ENCODE data around the gene AK5. TPM values are rescaled to one million over a fixed set of nuclear protein-coding genes. Genes with fewer than 3 reads are reported as not detected.
A peak's percentile ranks its signal among the peaks of the same experiment; 100 is the strongest.

Gene AK5
- total and polyA plus RNA-seq, 2 of the 4 experiments (the other 2 are of a cell fraction): 22.5 to 25.8 TPM

DNA sequence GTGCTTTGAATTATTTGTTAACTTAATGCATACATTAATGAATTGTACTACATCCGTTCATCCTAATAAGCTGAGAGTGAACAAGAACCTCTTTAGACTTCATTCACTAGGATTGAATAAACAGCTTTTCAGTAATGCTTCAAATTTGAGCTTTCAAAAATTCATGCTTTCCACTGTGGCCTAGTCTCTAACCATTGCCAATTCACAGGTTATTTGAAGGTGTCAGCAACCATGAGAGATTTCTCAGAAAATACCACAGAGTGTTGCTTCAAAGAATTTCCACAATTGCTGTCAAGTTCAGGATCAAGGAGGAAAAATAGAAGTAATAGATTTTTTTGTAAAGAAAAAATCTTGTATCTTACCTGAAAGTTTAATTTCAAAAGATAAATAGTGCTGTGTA, 72.7 kb downstream of the AK5 start:
- no peak overlapping the region for H3K18ac ChIP-seq (ENCODE audit: low read depth, low read length)
- H4K20me1 ChIP-seq (ENCODE audit: insufficient read depth, low read length): no peaks in the 10 kb centered on the region
- ATAC-seq (ENCODE audit: low read depth) (no peak), DNase-seq (no peak)
- H3K27ac ChIP-seq (ENCODE audit: insufficient read depth, low read length): no peak overlapping the region
- H3K9me3 ChIP-seq (ENCODE audit: control insufficient read depth, insufficient read depth, low read length): no peaks in the 10 kb centered on the region
- no peak overlapping the region for H3K4me3 ChIP-seq (ENCODE audit: insufficient read depth, low read depth, low read length)
- no peak overlapping the region for H3K9ac ChIP-seq (ENCODE audit: low read depth, low read length)
- no CpG with 5 or more reads among the region's 1 CpG for WGBS, 2 experiments (ENCODE audit: extremely low coverage in 2 of 2, insufficient read length in 1 of 2)
- in situ Hi-C loops (cut with MboI; ENCODE audit: low sequenced_read_pairs) (no loop called here), dilution Hi-C loops (cut with HindIII; ENCODE audit: low sequenced_read_pairs, unreplicated experiment) (no loop called here), intact Hi-C loops (cut with micrococcal nuclease) (no loop called here)
- H3K14ac ChIP-seq (replicated peaks; ENCODE audit: low read depth, low read length): 0 out of 2 replicates have a peak overlapping the region, but pooled peaks have one; percentile 20
- H2BK120ac ChIP-seq (ENCODE audit: low read depth, low read length): no peak overlapping the region
- BruUV-seq (replicated peaks): no TSS peak
- no peaks in the 10 kb centered on the region for H3K4me1 ChIP-seq (ENCODE audit: control insufficient read depth, insufficient read depth, low read length)
- no peak overlapping the region for H3K4ac ChIP-seq (ENCODE audit: low read depth, low read length)
- H3K27me3 ChIP-seq (ENCODE audit: control insufficient read depth, insufficient read depth, low read length): no peaks in the 10 kb centered on the region
- no peak overlapping the region for H2AK9ac ChIP-seq (replicated peaks; ENCODE audit: low read depth, low read length, poor library complexity)
- H3K23ac ChIP-seq (ENCODE audit: low read depth, low read length): no peak overlapping the region
- H2BK15ac ChIP-seq (ENCODE audit: low read depth, low read length): no peak overlapping the region
- peaks cover 0 to 17% of the 10 kb centered on the region in 2 experiments; a peak in 3 of 4 replicates for H3K79me1 ChIP-seq (ENCODE audit: low read depth in 1 of 2, low read length in 2 of 2)
- CTCF ChIA-PET: no interaction called here
- H4K5ac ChIP-seq (ENCODE audit: low read depth, low read length): no peak overlapping the region
- TF ChIP-seq MAFK (IDR thresholded peaks at IDR 0.05; ENCODE audit: low read depth, low read length) (no peak), CHD1 (IDR thresholded peaks at IDR 0.05; ENCODE audit: low read depth, low read length) (no peak), CTCF (conservative IDR thresholded peaks at IDR 0.05; ENCODE audit: low read depth, low read length) (no peak), SMC3 (IDR thresholded peaks at IDR 0.05; ENCODE audit: low read depth, low read length) (no peak), FOS (IDR thresholded peaks at IDR 0.05; ENCODE audit: low read depth, low read length) (no peak), USF2 (IDR thresholded peaks at IDR 0.05; ENCODE audit: low read depth, low read length) (no peak), MAZ (IDR thresholded peaks at IDR 0.05; ENCODE audit: borderline replicate concordance, low read depth, low read length) (no peak), MXI1 (IDR thresholded peaks at IDR 0.05; ENCODE audit: borderline replicate concordance, low read depth, low read length) (no peak), RAD21 (IDR thresholded peaks at IDR 0.05; ENCODE audit: low read length) (no peak), NFE2L2 (IDR thresholded peaks at IDR 0.05; ENCODE audit: low read depth, low read length) (no peak), ELK1 (IDR thresholded peaks at IDR 0.05; ENCODE audit: borderline replicate concordance, low read depth, low read length) (no peak), RFX5 (IDR thresholded peaks at IDR 0.05; ENCODE audit: low read depth, low read length) (no peak)
- H4K8ac ChIP-seq (ENCODE audit: low read depth in 2 of 2, low read length in 2 of 2): no peak overlapping the region
- POLR2A ChIA-PET (ENCODE audit: unreplicated experiment): no interaction called here
- H2BK5ac ChIP-seq (ENCODE audit: low read depth, low read length, poor library complexity, severe bottlenecking): no peak overlapping the region
- H2BK20ac ChIP-seq (ENCODE audit: low read depth, low read length): no peak overlapping the region
- H3K56ac ChIP-seq (ENCODE audit: extremely low read depth, insufficient read depth, low read length): no peak overlapping the region
- H3K9me1 ChIP-seq (ENCODE audit: insufficient read depth, low read length): peaks cover 7% of the 10 kb centered on the region; the same call in 1 of the 2 replicates
- H3K4me2 ChIP-seq (ENCODE audit: low read depth, low read length): no peak overlapping the region
- no peak overlapping the region for H2AFZ ChIP-seq (replicated peaks; ENCODE audit: low read length, poor library complexity)
- no peak overlapping the region for H4K91ac ChIP-seq (ENCODE audit: insufficient read depth, low read depth, low read length)
- H2AK5ac ChIP-seq (ENCODE audit: low read depth, low read length): no peak overlapping the region
- peaks cover 1% of the 10 kb centered on the region; the same call in 1 of the 2 replicates for H3K36me3 ChIP-seq (ENCODE audit: control insufficient read depth, insufficient read depth, low read length)
